ENCODE data around the gene TBC1D7. TPM values are rescaled to one million over a fixed set of nuclear protein-coding genes. Genes with fewer than 3 reads are reported as not detected.
A peak's percentile ranks its signal among the peaks of the same experiment; 100 is the strongest.

Gene TBC1D7
- total and polyA plus RNA-seq, 2 donors (not counting 1 experiment from before 2014, with no cell fraction given): 21.5 to 22.3 TPM

DNA sequence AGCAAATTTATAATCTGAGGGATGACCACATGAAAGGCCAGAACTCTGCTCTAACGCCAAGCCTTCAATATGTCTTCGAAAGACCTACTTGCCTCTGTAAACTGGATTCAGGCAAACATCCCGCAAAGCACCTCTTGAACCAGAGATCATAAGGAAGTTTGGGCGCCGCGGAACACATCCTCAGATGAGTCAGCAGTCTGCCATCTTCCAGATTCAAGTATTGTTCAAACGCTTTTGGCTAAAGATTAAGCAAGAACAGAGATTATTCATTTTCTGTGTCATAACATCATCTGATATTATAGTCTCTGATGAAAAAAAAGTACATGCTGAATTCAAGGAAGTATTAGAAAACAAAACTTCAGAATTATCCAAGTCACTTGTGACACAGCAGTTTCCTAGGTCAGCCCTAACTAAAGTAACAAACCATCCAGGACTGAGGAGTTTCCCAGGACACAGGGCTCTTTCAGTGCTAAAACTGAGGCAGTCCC, 20.8 kb downstream of the TBC1D7 start:
- Mint-ChIP-seq H3K4me1 (peaks cover 35% of the 10 kb centered on the region), H3K27ac (no peak overlapping the region), H3K9me3 (ENCODE audit: insufficient read depth) (no peaks in the 10 kb centered on the region), H3K27me3 (no peaks in the 10 kb centered on the region), H3K4me3 (no peak overlapping the region)
- no peak overlapping the region for H3K4me2 ChIP-seq (replicated peaks; ENCODE audit: low read depth, low read length, poor library complexity, severe bottlenecking)
- H3K4me3 ChIP-seq (ENCODE audit: control extremely low read depth in 1 of 5, extremely low read depth in 1 of 5, insufficient read depth in 1 of 5, low read depth in 2 of 5, low read length in 4 of 5): no peak overlapping the region
- ChIA-PET POLR2A (no interaction called here), CTCF (no interaction called here)
- H3K36me3 ChIP-seq (replicated peaks in 1 of 2; ENCODE audit: control extremely low read depth in 1 of 2, control insufficient read depth in 1 of 2, extremely low read depth in 1 of 2, insufficient read depth in 2 of 2, low read length in 1 of 2): peaks cover 18 to 35% of the 10 kb centered on the region in 2 experiments
- H3K9me3 ChIP-seq (ENCODE audit: control extremely low read depth in 1 of 3, control insufficient read depth in 2 of 3, insufficient read depth in 1 of 3, low read length in 2 of 3): no peaks in the 10 kb centered on the region
- H3K9ac ChIP-seq (ENCODE audit: low read length): no peak overlapping the region
- H2AFZ ChIP-seq (ENCODE audit: insufficient read depth, low read depth, low read length, poor library complexity, severe bottlenecking): no peak overlapping the region
- H3K27me3 ChIP-seq (replicated peaks in 1 of 4; ENCODE audit: control extremely low read depth in 1 of 4, control insufficient read depth in 3 of 4, insufficient read depth in 4 of 4, low read length in 3 of 4): no peaks in the 10 kb centered on the region
- WGBS (ENCODE audit: insufficient coverage): 79% methylated on average over 6 of the region's 7 CpGs
- intact Hi-C loops (cut with micrococcal nuclease): no loop called here
- H3K27ac ChIP-seq (ENCODE audit: low read length in 2 of 2): no peak overlapping the region
- TF ChIP-seq EZH2 (IDR thresholded peaks at IDR 0.05; ENCODE audit: borderline replicate concordance, insufficient read depth, low read depth, low read length, poor library complexity, severe bottlenecking): no peak
- TF ChIP-seq, protein P1, sequence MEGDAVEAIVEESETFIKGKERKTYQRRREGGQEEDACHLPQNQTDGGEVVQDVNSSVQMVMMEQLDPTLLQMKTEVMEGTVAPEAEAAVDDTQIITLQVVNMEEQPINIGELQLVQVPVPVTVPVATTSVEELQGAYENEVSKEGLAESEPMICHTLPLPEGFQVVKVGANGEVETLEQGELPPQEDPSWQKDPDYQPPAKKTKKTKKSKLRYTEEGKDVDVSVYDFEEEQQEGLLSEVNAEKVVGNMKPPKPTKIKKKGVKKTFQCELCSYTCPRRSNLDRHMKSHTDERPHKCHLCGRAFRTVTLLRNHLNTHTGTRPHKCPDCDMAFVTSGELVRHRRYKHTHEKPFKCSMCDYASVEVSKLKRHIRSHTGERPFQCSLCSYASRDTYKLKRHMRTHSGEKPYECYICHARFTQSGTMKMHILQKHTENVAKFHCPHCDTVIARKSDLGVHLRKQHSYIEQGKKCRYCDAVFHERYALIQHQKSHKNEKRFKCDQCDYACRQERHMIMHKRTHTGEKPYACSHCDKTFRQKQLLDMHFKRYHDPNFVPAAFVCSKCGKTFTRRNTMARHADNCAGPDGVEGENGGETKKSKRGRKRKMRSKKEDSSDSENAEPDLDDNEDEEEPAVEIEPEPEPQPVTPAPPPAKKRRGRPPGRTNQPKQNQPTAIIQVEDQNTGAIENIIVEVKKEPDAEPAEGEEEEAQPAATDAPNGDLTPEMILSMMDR (IDR thresholded peaks at IDR 0.05): no peak
- no peaks in the 10 kb centered on the region for H4K20me1 ChIP-seq (ENCODE audit: control insufficient read depth, insufficient read depth, low read length, poor library complexity, severe bottlenecking)
- peaks cover 34% of the 10 kb centered on the region in 2 donors for H3K4me1 ChIP-seq (ENCODE audit: control insufficient read depth in 2 of 2, insufficient read depth in 2 of 2, low read length in 2 of 2)
- DNase-seq (no peak), ATAC-seq (ENCODE audit: low read depth) (no peak)
- H3K79me2 ChIP-seq (ENCODE audit: control insufficient read depth, insufficient read depth, low read length): peaks cover 28% of the 10 kb centered on the region

- peaks cover 40% of the 10 kb centered on the region for H3K79me2 ChIP-seq (ENCODE audit: control insufficient read depth, insufficient read depth, low read length)
- no peak for TF ChIP-seq EZH2 (IDR thresholded peaks at IDR 0.05; ENCODE audit: borderline replicate concordance, insufficient read depth, low read depth, low read length, poor library complexity, severe bottlenecking)
- TF ChIP-seq, protein P1 (IDR thresholded peaks at IDR 0.05): no peak
- H3K27me3 ChIP-seq (replicated peaks in 1 of 4; ENCODE audit: control extremely low read depth in 1 of 4, control insufficient read depth in 3 of 4, insufficient read depth in 4 of 4, low read length in 3 of 4): no peaks in the 10 kb centered on the region
- Mint-ChIP-seq H3K4me3 (no peak overlapping the region), H3K4me1 (peaks cover 49% of the 10 kb centered on the region), H3K27ac (peak overlapping the region; percentile 60), H3K9me3 (ENCODE audit: insufficient read depth) (no peaks in the 10 kb centered on the region), H3K27me3 (no peaks in the 10 kb centered on the region)
- no CpG with 5 or more reads among the region's 1 CpG for WGBS (ENCODE audit: insufficient coverage)
- intact Hi-C loops (cut with micrococcal nuclease): loop anchor here (1.0 kb wide), 1 partner anchor 23 kb away; the partner anchor contains the start of gene TBC1D7
- no peak overlapping the region for H3K9ac ChIP-seq (ENCODE audit: low read length)
- ATAC-seq (ENCODE audit: low read depth) (no peak), DNase-seq (no peak)
- no peak overlapping the region for H3K4me3 ChIP-seq (ENCODE audit: control extremely low read depth in 1 of 5, extremely low read depth in 1 of 5, insufficient read depth in 1 of 5, low read depth in 2 of 5, low read length in 4 of 5)
- no peaks in the 10 kb centered on the region for H4K20me1 ChIP-seq (ENCODE audit: control insufficient read depth, insufficient read depth, low read length, poor library complexity, severe bottlenecking)
- peak overlapping the region in 1 of 2 donors; percentile 78 for H3K27ac ChIP-seq (ENCODE audit: low read length in 2 of 2)
- ChIA-PET CTCF (interaction anchor here (3.5 to 4.1 kb wide), 2 partner anchors 25 to 110 kb away, joined by 19 to 35 read pairs; no protein-coding TSS in a partner anchor), POLR2A (no interaction called here)
- H3K36me3 ChIP-seq (replicated peaks in 1 of 2; ENCODE audit: control extremely low read depth in 1 of 2, control insufficient read depth in 1 of 2, extremely low read depth in 1 of 2, insufficient read depth in 2 of 2, low read length in 1 of 2): peaks cover 18 to 32% of the 10 kb centered on the region in 2 experiments
- no peaks in the 10 kb centered on the region for H3K9me3 ChIP-seq (ENCODE audit: control extremely low read depth in 1 of 3, control insufficient read depth in 2 of 3, insufficient read depth in 1 of 3, low read length in 2 of 3)
- no peak overlapping the region for H2AFZ ChIP-seq (ENCODE audit: insufficient read depth, low read depth, low read length, poor library complexity, severe bottlenecking)
- H3K4me2 ChIP-seq (replicated peaks; ENCODE audit: low read depth, low read length, poor library complexity, severe bottlenecking): no peak overlapping the region
- H3K4me1 ChIP-seq (ENCODE audit: control insufficient read depth in 2 of 2, insufficient read depth in 2 of 2, low read length in 2 of 2): peaks cover 37 to 41% of the 10 kb centered on the region in 2 donors
Observed at GRCh38 chr6:13305791-13306190, 22.5 kb downstream of the TBC1D7 start.

Measured in B cell (primary cell).